Inferior parietal cortex (tissue), 1 donor: ENCODE data around the gene KAZN.
A peak's percentile ranks its signal among the peaks of the same experiment; 100 is the strongest.

ENCODE experiments used
- DNase-seq: peaks from one replicate; pipeline ENCODE4 v3.0.0-alpha.2; 2016; ENCODE audit errors: extremely low spot score

Gene KAZN

DNA sequence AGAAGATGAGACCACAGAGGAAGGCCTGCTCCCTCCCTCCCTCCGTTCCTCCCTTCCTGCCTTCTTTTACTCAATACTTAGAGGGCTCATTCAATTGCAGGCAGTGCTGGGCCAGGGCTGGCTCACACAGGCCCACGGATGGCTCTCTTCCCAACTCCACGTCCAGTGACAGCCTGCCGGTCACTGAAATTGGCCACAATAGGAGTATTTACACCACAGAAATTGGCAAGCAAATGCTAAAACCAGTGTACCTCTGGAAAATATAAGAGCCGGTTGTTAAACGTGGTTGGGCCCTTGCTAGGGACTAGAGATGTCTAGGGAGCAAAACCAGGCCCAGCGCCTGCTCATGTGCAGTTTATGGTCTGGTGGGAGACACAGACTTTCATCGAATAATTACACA, 482.6 kb downstream of the KAZN start:
- DNase-seq: no peak

DNA sequence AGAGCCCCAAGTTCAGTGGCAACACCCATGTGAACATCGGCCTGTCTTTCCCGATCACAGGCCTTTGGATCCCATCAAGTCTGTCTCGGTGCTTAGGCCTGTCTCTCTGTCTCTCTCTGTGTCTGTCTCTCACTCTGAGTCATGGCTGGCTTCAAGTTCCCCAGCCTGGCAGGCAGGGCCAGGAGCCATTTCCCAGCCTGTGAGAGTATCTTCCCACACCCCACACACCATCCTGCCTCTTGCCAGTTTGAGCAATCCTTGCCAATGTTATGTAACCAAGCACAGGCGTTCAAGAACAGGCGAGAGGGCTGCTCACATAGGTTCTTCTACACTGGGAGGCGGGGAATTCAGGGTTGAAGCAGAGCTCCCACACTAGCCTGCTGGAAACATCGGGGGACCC, 485.1 kb downstream of the KAZN start:
- no peak for DNase-seq

DNA sequence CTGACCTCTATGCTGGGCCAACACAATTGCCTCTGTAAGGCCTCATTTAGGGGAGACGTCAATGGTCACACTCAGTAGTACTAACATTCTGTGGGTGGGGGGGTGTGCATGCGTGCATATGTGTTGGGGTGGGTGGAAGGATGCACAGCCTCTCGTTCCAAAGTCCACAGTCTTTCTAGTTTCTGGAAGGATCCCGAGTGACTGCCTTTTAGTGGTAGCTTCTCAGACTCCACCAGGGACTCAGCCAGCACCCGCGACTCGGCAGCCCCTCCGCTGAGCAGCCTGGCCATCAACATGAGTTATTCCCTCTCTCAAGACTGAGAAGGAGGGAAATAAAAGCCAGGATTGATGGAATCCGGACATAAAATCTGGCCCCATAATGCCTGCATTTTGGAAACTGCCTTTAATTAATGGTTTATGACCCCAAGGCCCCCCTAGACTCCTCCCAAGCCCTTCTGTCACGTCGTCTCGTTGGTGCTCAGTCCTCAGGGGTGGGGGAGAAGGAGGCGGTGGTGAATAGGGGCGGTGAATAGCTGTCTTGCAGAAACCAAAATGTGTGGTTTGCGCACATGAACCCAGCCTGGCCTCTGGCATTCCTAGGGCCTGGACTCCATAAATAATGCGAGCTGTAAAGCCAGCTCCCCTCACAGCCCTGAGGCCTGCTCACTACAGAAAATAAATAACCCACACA, 489.9 kb downstream of the KAZN start:
- no peak for DNase-seq

DNA sequence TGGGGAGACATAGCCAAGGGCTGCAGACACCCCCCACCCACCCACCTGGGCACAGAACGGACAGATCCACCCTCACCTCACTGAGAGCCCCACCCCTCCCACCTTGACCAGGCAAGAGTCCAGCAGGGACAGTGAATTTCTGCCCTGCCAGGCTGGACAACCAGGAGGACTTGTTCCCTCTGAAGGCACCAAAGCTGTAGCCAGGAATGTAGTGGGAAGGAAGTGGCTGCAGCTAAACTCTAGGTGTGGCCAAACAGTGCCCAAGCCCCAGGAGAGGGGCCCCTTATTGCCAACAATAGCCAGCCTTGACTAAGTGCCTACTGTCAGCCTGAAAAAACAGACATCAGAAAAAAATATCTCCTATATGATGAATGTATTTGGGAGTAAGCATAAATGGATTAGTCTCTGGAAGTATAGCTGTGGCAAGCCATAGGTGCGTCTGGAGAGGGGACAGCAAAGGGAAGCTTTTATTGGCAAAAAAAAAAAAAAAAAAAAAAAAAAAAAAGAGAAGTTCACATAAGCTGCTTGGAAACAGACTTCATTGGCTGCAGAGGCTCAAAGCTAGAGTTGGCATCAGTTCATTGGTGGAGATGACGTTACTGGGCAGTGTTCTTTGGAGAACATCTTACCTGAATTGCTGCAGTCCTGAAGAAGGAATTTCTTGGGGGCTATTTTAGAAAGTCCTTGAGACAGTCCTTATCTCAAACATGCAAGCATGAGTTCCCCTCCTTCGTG, 490.9 kb downstream of the KAZN start:
- no peak for DNase-seq

DNA sequence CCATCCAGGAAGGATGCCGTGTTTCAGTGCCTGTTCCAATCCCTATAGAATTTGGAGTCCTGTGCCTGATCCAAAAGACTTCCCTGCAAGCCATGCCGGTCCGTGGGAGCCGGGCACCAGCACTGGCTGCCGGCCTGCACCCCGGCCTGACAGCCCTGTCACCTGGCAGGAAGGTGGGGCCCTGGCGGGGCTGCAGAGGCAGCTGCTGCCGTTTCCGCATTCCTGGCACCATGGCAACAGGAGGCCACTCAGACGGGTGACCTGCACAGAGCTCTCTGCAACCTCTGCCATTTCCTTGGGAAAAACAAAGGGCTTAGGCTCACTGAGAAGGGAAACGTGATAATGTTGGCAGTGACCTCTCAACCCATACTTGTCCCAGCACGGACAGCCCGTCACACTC, 491.9 kb downstream of the KAZN start:
- no peak for DNase-seq

DNA sequence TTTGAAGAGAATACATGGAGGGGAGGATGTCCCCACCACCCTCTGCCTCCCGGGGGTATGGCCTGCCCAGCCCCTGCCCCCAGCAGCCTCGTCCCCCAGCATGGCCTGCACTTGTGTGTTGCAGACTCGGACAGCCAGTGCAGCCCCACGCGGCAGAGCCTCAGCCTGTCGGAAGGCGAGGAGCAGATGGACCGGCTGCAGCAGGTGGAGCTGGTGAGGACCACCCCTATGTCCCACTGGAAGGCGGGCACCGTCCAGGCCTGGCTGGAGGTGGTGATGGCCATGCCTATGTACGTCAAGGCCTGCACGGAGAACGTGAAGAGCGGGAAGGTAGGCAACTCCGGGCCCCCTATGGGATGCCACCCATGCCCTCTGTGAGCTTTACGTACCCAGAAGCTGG, 495.6 kb downstream of the KAZN start:
- DNase-seq: no peak

DNA sequence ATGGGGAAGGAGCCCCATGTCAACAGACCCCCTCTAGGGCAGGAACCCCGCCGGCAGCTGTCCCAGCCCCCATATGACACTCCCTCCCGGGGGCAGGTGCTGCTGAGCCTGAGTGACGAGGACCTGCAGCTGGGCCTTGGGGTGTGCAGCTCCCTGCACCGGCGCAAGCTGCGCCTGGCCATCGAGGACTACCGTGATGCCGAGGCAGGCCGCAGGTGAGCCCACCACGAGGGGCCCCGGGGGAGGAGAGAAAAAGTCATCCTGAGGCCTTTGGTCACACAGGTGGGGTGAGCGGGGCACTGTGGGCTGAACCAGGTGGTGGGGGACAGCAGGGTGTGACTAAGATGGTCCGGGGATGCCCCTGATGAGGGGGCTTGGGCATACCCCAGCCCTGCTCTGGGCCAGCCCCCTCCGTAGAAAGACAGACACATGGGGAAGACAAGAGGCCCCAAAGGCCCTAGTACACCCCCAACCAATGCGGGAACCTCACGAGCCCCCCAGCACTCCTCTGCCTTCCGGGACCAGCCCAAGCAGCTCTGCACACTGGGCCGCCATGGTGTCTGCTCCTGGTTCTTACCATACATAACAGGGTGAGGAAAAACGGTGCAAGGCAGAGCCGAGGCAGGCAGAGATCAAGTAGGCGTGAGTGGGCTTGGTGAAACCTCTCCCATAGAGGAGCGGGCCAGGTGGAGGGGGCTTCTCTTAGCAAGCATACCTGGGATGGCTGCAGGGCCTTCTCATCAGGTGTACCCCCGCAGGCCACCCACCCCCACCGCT, 496.4 kb downstream of the KAZN start:
- no peak for DNase-seq

DNA sequence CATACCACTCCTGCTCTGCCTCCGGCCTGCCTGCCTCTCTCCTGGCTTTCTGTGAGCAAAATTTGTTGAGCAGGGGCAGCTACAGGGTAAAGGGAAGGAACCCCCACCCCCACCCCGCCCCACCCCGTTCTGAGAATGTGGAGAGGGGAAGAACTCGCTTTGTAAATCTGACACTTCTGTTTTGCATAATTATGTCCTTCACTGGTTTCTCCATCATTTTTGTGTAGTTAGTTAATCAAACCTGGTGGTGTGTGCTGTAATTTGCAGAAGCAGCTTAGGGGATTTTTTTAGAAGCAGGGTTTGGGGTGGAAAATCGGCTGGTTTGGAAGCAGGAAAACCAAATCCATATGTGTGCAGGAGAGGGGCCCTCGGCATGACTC, 497.0 kb downstream of the KAZN start:
- DNase-seq: no peak

DNA sequence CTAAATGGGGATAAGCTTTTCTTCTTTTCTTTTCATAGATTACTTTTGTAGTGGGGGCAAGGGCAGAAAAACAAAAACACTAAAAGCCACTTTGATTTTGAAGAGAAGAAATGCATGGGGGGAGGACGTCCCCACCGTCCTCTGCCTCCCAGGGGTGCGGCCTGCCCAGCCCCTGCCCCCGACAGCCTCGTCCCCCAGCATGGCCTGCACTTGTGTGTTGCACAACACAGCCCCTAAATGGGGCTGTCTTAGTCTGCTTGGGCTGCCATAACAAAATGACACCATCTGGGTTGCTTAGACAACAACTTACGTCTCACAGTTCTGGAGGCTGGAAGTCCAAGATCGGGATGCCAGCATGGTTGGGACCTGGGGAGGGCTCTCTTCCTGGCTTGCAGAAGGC, 497.8 kb downstream of the KAZN start:
- no peak for DNase-seq

DNA sequence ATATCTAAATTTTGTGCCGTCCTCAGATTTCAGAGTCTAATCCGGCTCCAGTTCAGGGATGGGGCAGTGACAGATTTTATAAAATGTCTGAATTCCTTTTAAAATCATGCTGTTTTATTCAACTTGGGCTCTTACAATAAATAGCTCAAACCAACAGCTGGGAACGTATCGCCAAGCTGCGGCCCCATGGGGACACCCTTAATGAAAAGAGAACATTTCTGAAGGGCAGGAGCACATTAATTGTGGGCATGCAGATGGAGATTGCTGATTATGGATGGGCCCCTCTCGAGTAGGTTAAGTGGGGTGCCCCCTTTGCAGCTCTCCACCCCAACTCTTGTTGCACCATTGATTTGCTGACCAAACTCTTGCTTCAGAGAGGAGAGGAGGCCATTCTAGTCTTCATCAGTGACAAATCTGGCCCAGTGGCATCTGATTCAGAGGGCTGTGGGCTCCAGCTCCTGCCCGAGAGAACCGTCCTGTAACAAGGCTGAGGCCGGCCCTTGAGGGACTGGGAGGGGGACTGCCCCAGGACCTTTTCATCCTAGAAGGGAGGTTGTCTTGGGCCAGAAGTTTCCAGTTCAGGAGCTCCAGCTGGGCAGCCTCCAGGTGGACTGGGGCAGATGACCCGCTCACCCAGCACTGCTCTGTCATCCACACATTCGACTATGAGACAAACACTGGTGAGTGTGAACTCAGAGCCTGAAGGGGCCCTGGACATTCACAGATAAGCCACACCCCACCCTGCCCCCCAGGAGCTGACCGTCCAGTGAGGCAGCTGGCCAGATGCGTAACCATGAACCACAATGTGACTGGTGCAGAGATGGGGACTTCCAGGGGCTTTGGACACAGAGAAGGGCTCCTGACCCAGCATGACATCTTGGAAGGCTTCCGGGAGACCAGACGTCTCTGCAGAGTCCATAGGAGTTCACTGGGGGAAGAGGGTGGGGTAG, 500.0 kb downstream of the KAZN start:
- no peak for DNase-seq

DNA sequence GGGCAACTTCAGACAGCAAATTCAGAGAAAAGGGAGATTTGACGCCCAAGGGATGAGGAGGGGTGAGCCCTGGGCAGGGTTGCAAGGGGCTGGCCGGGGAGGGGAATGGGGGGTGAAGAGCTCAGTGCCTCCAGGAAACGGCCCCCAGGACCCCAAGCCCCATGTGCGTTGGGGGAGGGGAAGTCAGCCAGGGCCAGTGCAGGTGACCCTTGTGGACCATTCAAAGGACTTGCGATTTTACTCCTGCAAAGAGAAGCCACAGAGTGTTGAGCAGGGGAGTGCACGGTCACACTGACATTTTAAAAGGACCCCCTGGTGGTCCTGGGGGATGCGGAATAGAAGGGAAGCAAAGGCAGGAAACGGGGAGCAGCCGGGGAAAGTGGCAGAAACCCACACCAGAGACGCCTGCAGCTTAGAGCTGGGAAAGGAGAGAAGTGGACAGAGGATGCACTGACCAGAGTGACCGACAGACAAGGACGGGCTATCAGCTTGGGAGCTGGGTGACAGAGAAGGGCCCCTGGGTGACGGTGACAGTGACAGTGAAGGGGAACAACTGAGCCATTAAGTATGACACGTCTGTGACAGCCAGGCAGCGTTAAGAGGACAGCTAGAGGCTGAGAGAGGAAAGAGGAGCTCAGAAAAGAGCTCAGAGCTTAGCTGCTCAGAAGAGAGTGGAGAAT, 501.1 kb downstream of the KAZN start:
- DNase-seq: no peak

DNA sequence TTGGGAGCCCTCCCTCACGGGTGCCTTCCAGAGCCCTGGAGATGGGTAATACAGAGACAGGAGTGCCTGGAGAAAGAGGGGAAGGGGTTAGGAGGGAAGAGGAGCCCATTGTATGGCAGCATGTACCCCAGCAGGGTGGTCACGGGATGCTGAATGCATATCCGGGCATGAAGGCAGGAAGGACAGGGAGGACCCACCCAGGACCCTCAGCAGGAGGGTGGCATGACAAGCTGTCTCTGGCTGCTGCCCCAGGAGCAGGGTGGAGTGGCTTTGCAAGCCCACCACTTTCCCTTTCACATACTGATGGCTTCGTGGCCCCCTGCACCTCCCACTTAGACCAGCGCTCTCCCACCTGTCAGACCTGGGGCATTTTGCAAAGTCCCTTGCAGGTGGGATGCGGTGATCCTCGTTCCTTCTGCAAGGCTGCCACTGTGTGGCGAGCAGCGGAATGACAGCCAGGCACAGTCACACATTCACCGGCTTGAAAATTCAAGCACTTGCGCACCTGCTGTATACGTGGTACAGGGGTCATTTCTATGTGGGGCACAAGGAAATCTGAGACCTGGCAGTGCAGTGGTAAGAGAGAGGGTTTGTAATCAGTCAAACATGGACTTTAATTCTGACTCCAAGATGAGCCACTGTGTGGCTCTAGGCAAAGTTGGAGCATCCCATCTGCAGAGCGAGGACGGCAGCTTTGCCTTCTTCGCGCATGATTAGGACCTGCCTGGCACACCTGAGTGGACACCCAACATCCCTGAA, 501.8 kb downstream of the KAZN start:
- DNase-seq: peak; percentile 56

DNA sequence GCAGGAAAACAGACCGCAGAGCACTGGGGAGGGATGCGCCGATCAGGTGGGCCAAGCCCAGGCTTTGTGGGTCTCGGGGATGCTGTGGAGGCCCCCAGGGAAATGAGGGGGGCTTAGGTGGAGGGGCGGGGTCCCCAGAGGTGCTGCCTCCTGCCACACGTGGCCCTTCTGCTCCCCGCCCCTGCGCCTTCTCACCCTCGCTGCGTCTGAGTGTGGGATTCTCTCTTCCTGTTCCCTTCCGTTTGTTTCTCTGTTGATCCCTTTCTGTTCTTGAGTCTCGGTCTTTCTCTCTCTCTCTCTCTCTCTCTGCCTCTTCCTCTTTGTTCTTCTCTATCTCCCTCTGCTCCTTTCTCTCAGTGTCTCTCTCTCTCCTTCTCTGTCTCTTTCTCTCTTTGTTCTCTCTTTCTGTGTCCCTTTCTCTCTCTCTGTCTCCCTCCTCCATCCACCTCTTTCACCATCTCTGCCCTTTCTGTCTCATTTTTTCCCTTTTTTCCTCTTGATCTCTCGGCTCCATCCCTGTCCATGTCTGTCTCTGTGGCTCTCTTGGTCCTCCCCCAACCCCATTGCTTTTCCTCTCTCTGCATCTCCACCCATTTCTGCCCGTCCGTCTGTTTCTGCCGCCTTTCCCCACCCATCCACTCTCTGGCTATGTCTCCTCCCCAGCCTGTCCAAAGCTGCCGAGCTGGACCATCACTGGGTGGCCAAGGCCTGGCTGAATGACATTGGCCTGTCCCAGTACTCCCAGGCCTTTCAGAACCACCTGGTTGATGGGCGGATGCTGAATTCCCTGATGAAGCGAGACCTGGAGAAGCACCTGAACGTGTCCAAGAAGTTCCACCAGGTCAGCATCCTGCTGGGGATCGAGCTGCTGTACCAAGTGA, 502.6 kb downstream of the KAZN start:
- DNase-seq: no peak

DNA sequence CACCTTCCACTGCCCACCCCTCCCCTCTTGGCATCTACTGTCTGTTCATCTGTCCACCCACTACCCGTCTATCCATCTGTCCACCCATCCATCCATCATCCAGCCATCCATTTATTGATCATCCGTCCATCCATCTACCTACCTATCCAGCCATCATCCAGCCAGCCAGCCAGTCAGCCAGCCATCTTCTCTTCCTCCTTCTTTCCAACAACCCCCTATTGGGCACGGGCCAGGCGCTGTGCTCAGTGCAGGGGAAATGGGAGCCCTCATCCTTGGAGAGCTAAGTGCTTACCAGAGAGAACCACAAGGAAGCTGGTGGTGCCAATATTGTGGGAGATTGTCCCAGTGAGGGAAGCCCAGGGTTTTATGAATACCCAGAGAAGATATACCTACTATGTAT, 503.3 kb downstream of the KAZN start:
- no peak for DNase-seq

DNA sequence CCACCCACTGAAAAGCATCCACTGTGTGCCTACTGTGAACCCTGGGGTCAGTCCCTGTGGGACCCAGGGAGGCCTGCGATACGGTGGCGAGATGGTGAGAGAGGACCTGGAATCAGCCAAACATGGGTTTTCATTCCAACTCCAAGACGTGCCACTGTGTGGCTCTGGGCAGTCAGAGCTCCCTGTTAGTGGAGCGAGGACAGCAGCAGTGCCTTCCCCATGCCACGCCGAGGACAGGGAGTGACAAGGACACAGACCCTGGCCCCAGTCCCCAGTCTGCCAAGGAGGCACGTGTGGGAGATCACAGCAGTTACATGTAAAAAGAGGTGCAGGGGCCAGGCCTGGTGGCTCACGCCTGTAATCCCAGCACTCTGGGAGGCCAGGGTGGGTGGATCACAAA, 504.2 kb downstream of the KAZN start:
- DNase-seq: no peak

DNA sequence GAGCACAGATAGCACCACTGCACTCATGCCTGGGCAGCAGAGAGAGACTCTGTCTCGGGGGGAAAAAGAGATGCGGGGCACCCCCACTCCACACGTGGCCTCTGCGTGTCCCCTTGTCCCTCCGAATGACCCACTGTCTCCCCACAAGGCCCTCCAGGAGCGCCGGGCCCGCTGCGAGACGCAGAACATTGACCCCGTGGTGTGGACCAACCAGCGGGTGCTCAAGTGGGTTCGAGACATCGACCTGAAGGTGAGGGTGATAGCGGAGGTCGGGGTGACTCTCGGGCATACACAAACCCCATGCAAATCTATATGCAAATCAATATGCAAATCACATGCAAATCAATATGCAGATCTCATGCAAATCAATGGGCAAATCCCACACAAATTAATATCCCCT, 504.7 kb downstream of the KAZN start:
- DNase-seq: no peak

DNA sequence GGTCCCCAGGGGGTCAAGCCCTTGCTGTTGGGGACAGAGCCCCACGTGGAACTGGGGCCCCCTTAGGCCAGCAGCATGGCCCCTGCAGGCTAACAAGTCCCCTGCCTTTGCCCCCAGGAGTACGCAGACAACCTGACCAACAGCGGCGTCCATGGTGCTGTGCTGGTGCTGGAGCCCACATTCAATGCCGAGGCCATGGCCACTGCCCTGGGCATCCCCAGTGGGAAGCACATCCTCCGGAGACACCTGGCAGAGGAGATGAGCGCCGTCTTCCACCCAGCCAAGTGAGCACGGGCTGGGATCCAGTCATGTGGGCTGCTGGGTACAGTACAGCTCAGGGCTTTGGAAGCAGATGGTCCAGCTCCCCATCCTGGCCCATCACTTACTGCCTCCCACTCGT, 505.4 kb downstream of the KAZN start:
- DNase-seq: no peak

DNA sequence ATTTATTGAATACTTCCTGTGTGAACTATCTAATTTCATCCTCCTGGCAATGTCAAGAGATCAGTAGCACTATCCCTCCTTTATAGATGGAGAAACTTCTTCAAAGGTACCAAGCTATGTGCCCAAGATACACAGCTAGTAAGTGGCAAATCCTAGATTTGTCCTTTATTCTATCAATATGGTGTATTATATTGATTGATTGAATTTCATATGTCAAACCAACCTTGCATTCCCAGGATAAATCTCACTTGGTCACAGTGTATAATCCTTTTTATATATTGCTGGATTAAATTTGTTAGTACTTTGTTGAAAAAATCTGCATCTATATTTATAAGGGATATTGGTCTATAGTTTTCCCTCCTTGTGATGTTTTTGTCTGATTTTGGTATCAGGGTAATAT, 506.3 kb downstream of the KAZN start:
- no peak for DNase-seq

DNA sequence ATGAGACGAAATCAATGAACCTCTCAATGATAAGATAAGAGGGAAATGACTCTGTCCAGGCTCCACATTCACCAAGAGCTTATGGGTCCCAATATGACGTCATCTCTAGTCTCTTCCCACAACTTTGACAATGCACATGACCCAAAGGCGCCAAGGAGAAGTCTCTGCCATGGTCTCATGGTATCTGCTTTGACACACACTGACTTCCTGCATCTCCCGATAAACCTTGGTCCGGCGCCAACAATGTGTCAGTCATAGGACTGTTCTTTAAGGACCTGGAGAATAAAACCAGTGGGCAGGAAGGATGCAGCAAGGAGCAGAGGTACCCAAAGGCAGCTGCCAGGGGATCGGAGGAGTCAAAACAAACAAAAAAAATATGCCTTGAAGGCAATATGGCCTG, 508.1 kb downstream of the KAZN start:
- DNase-seq: no peak
